Activated CD8-positive, alpha-beta memory T cell treated with anti-CD3 and anti-CD28 coated beads for 48 hours (primary cell): ENCODE measurements around the gene ZNF578.
"Not testable (repeated sequence)": the region's sequence is repeated elsewhere in the genome, so short reads cannot be mapped to it uniquely, and the experiment has no call there.

Experiments
- DNase-seq, 3 experiments: peaks; one replicate each; pipeline ENCODE4 v3.0.0-alpha.2; 2020; ENCODE audit warnings: low read depth in 2 of 3, low spot score in 2 of 3

Gene ZNF578

DNA sequence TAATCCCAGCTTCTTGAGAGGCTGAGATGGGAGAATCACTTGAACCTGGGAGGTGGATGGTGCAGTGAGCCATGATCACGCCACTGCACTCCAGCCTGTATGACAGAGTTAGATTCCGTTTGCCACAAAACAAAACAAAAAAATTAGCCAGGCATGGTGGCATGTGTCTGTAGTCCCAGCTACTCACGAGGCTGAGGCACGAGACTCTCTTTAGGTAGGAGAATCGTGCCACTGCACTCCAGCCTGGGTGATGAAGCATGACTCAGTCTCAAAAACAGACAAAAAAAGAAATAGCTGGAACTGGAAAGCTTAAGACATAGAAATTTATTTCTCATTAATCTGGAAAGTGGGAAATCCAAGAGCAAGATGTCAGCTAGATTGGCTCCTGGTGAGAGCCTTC, 53.9 kb downstream of the ZNF578 start:
- DNase-seq = no peak

DNA sequence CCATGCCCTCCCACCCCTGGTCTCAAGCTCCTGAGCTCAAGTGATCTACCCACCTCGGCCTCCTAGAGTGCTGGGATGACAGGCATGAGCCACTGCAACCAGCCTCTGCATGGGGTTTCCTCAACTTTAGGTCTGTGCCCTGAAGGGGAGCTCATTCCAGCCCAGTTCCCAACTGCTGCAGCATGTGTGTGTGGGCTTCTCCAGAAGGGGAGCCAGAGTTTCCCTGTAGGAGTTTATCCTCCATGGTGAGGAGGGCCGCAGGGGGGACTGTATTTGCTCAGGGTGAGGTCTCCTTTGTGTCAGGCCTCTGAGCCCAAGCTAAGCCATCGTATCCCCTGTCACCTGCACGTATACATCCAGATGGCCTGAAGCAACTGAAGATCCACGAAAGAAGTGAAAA, 62.8 kb downstream of the ZNF578 start:
- no peak for DNase-seq

DNA sequence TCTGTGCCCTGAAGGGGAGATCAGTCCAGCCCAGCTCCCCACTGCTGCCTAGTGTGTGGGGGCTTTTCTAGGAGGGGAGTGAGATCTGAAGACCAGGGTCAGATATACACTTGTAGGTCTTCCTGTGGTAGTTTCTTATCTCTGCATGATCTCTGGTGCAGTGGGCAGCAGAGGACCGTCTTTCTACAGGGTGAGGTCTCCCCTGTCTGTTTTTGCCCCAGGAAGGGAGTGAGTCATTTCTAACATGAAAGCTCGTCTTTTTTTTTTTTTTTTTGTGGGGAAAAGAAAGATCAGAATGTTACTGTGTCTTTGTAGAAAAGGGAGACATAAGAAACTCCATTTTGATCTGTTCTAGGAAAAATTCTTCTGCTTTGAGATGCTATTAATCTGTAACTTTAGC, 65.3 kb downstream of the ZNF578 start:
- DNase-seq = no peak

- not testable (repeated sequence) for DNase-seq
Measured at GRCh38 chr19:52519175-52519574, 65.8 kb downstream of the ZNF578 start.

DNA sequence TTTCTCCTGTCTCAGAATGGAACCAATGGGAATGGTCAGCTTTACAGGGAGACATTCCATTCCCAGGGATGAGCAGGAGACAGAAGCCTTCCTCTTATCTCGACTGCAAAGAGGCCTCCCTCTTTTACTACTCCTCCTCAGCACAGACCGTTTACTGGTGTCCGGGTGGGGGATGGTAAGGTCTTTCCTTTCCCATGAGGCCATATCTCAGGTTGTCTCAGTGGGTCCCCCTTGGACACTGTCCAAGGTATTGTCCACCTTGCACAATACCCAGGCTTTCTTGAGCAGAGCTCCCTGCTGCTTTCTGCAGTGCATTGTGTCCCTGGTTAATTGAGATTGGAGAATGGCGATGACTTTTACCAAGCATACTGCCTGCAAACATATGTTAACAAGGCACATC, 66.7 kb downstream of the ZNF578 start:
- no peak for DNase-seq

GRCh38 chr19:52522551-52522950, 69.2 kb downstream of the ZNF578 start:
- DNase-seq = no peak

GRCh38 chr19:52524086-52524485, 70.7 kb downstream of the ZNF578 start:
- no peak for DNase-seq

- peak; percentile 86 to 92 (median 90) for DNase-seq
Measured at GRCh38 chr19:52527134-52527955, 74.0 kb downstream of the ZNF578 start, which contains the start of gene ZNF808. Gene ZNF808 (plus strand): TSS chr19:52527668. CDS start chr19:52543285, 15,617 bp downstream.

GRCh38 chr19:52527956-52528351, 74.6 kb downstream of the ZNF578 start:
- DNase-seq = no peak

DNA sequence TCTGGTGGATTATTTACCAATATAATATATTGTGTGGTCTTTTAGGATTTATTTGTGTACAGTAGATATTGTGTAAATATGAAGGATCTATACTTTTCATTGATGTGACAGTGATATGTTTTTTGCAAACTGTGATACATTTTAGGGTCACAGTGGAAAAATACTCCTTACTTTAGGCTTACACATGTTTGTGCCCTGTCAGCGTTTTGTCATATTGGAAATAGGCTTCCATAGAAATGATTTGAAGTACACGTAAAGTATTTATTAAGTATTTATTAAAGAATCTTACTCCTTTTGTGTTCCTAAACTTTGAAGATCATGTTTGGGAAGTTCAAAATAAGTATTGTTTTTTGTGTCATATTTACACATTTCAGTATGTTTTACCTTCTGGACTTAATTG, 79.1 kb downstream of the ZNF578 start:
- no peak for DNase-seq

DNA sequence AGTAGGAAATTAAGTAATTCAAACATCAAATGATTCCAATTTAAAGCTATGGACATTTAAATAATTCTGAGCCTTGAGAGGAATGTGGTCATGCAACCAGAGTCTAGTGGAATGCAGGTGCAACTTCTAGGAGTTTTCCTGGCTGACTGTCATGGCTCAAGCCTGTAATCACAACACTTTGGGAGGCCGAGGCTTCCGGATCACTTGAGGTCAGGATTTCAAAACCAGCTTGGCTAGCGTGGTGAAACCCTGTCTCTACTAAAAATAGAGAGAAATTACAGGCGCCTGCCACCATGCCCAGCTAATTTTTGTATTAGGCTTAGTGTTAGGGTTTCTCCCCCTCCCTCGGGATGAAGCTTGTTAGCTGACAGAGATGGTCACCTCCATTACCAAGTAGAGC, 80.5 kb downstream of the ZNF578 start:
- no peak for DNase-seq

- not testable (repeated sequence) for DNase-seq
Measured at GRCh38 chr19:52535385-52535770, 82.0 kb downstream of the ZNF578 start.

DNA sequence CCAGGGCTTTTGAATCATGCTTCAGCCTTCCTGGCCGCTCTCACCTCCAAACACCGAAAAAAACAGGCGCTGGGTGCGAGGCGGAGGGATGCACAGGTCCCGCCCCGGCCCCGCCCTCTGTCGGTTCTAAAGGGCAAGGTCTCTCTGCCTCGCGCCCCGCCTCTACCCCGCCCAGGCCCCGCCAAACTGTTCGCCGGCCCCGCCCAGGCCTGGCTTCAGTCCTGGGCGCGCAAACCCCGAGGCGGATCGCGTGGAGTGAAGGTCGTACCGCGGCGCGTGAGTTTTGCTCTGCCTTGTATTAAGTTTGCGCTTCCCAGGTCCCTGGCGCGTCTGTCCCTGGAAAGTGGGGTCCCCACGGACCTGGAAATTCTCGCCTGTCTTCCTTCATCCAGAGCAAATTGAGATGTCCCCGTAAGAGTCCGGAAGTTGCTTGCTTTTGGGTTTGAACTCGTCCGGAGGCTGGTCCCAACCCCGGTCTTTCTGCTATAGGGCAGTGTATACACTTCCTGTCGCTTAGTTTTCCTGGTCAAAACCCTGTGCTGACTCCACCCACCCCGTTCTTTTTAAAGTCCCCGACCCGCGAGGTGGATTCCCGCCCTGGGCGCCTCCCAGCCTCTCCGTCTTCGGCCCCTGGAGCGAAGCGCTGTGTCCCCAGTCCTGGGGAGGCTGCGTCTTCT, 82.6 kb downstream of the ZNF578 start:
- peak; percentile 67 to 78 (median 74) for DNase-seq

GRCh38 chr19:52536448-52536800, 83.1 kb downstream of the ZNF578 start:
- no peak for DNase-seq

DNA sequence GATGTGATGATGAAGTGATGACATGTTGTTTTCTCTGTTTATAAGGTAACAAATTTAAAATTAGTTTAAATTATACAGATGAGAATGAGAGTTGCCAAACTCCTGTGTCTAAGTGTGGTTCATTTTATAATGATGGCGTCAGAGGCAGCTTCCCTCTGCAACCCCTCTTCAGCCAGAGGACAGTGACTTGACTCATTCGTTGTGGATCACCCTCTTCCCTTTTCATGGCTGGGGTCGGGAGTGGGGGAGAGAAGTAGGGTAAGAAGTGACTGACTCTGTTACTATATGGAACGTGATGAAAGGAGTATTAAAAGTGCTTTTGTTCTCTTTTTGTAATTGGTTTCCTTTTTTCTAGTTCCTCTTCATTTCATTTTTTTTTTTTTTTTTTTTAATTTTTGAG, 85.5 kb downstream of the ZNF578 start:
- DNase-seq = not testable (repeated sequence)

- not testable (repeated sequence) for DNase-seq
Measured at GRCh38 chr19:52541176-52541575, 87.8 kb downstream of the ZNF578 start.

GRCh38 chr19:52541608-52542007, 88.3 kb downstream of the ZNF578 start:
- no peak for DNase-seq

DNA sequence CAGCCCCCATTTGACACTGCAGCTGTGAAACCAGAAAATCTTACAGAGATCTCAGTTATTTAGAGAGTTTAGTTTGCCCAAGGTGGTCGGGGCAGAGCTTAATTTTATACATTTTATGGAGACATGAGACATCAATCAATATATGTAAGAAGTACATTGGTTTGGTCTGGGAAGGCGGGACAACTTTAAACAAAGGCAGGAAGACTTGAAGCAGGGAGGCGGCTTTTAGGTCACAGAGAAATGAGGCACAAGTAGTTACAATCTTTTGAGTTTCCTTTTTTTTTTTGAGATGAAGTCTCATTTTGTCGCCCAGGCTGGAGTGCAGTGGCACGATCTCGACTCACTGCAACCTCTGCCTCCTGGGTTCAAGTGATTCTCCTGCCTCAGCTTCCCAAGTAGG, 89.2 kb downstream of the ZNF578 start:
- DNase-seq = not testable (repeated sequence)

- no peak for DNase-seq
Measured at GRCh38 chr19:52542984-52543664, 89.8 kb downstream of the ZNF578 start.

GRCh38 chr19:52554216-52554971, 101.0 kb downstream of the ZNF578 start:
- DNase-seq = no peak
